Spleen (tissue), 7 donors: ENCODE data around the gene RHOU.

ENCODE experiments used
- CTCF ChIP-seq, 11 experiments: fragments of 200-600 bp in 7 of 11; fragments of 450-650 bp in 4 of 11; sonication (generic) in 4 of 11; IDR thresholded peaks in 8 of 11; conservative IDR thresholded peaks in 3 of 11; 1 replicate in 7 of 11; 2 replicates in 4 of 11; pipeline versions ENCODE4 v1.4.0 to v1.8.0; 2016 to 2021; ENCODE audit warnings: antibody characterized with exemption in 11 of 11, inconsistent platforms in 4 of 11, mild to moderate bottlenecking in 1 of 11
- POLR2A ChIP-seq, 3 donors: fragments of 450-650 bp; IDR thresholded peaks; one replicate each; pipeline ENCODE4 v1.5.1; 2017; ENCODE audit warnings: antibody characterized with exemption in 3 of 3, mild to moderate bottlenecking in 1 of 3
- donor health status: DM: no; HTN: no; CAD: no; lungs with moderate emphysema.
- donor health status: DM: no; HTN: no; CAD: no.
- donor health status: DM: no; HTN: no; CAD: no.

- TF ChIP-seq CTCF (IDR thresholded peaks at IDR 0.05 in 8 of 11, conservative IDR thresholded peaks at IDR 0.05 in 3 of 11) (no peak), POLR2A (IDR thresholded peaks at IDR 0.05) (no peak)
These were observed 5.5 kb downstream of the RHOU start for GRCh38 chr1:228740543-228741317.
